ENCODE data around the gene ZNF487.
"Not testable (repeated sequence)": the region's sequence is repeated elsewhere in the genome, so short reads cannot be mapped to it uniquely, and the experiment has no call there.

Gene ZNF487

DNA sequence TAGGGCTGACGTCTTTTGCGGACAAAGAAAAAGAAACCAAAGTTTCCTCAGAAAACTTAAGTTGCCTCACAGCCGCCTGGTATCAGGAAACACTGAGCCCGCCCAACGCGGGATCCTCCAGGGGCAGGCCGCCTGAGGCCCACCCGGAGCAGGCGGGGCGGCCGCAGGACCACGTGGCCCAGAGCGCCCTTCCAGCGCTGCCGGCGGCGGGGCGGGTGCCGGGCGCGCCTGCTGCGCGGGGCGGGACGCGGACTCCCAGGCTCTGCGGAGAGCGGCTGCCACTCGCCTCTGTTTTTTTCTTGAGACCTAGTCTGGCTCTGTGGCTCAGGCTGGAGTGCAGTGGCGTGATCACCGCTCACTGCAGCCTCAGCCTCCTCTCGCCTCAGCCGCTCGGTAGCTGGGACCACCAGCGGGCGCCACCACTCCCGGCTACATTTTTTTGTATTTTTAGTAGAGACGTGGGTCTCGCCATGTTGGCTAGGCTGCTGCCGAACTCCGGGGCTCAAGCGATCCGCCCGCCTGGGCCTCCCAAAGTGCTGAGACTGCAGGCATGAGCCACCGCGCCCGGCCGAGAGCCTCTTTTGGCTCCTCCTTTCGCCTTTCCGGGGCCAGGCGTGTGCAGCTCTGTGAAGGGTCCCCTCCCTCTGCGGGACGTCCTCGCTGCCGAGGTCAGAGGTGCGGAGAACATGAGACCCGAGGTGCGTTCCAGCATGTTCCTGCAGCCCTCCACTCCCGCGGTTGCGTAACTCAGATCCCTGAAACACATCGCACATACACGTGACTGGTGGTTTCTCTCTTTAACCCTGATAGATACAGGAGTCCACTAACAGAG is 16.3 kb upstream of the ZNF487 start:
- Histone ChIP-seq H3K4me1 (ENCODE audit: insufficient read depth, low read length) (no peaks in the 10 kb centered on the region), H3K27ac (ENCODE audit: low read depth, low read length) (peak overlapping the region; percentile 71), H3K4me3 (ENCODE audit: low read length) (peak overlapping the region; percentile 53), H3K27me3 (ENCODE audit: insufficient read depth, low read length) (peaks cover 13% of the 10 kb centered on the region), H3K9ac (ENCODE audit: low read depth, low read length) (peak overlapping the region; percentile 77), H3K36me3 (ENCODE audit: insufficient read depth, low read length) (no peaks in the 10 kb centered on the region), H3K9me3 (ENCODE audit: insufficient read depth, low read depth, low read length) (no peaks in the 10 kb centered on the region)
- WGBS, result 4% methylated on average over 63 of the region's 63 CpGs

DNA sequence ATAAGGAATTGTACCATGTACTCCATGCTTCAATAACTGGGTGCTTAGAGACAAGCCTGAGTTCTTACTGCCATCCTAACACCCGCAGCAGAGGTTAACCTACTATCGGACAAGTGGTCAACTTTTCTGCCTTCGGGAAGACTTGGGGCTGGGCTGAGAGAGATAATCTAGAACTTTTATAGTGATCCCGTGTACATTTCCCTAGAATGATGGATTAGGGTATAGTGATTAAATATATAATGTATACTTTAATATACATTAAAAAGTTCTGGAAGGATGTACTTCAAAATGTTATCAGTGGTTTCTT is 15.8 kb upstream of the ZNF487 start:
- Histone ChIP-seq H3K9ac (ENCODE audit: low read depth, low read length) (peak overlapping the region; percentile 77; the same call in 1 of the 2 replicates), H3K9me3 (ENCODE audit: insufficient read depth, low read depth, low read length) (no peaks in the 10 kb centered on the region), H3K36me3 (ENCODE audit: insufficient read depth, low read length) (no peaks in the 10 kb centered on the region), H3K27me3 (ENCODE audit: insufficient read depth, low read length) (peaks cover 13% of the 10 kb centered on the region), H3K4me3 (ENCODE audit: low read length) (peak overlapping the region; percentile 53), H3K4me1 (ENCODE audit: insufficient read depth, low read length) (no peaks in the 10 kb centered on the region), H3K27ac (ENCODE audit: low read depth, low read length) (no peak overlapping the region)
- WGBS, result 93% methylated on average over 4 of the region's 4 CpGs

DNA sequence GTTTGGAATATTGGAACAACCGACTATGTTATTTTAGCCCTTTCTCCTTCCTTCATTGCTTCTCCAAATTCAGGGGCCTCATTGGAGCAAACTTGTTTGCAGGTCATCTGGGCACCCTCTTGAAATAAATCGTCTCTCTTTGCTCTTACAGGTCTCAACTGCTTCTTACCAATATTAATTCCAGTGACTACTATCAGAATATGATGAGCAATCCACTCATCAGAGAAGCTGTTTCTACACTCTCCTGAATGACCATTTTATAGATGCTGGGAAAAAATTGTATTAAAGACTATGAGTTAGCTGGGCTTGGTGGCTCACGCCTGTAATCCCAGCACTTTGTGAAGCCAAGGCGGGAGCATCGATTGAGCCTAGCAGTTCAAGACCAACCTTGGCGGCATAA is 15.4 kb upstream of the ZNF487 start:
- Histone ChIP-seq H3K4me3 (ENCODE audit: low read length) (no peak overlapping the region), H3K9ac (ENCODE audit: low read depth, low read length) (no peak overlapping the region), H3K27ac (ENCODE audit: low read depth, low read length) (no peak overlapping the region), H3K9me3 (ENCODE audit: insufficient read depth, low read depth, low read length) (no peaks in the 10 kb centered on the region), H3K4me1 (ENCODE audit: insufficient read depth, low read length) (no peaks in the 10 kb centered on the region), H3K36me3 (ENCODE audit: insufficient read depth, low read length) (no peaks in the 10 kb centered on the region), H3K27me3 (ENCODE audit: insufficient read depth, low read length) (peaks cover 13% of the 10 kb centered on the region)
- WGBS, result 95% methylated on average over 6 of the region's 6 CpGs

GRCh38 chr10:43421944-43422343 is 15.0 kb upstream of the ZNF487 start:
- H3K9me3 ChIP-seq (ENCODE audit: insufficient read depth, low read depth, low read length); H3K4me3 ChIP-seq (ENCODE audit: low read length); H3K27ac ChIP-seq (ENCODE audit: low read depth, low read length); H3K9ac ChIP-seq (ENCODE audit: low read depth, low read length); H3K36me3 ChIP-seq (ENCODE audit: insufficient read depth, low read length); H3K4me1 ChIP-seq (ENCODE audit: insufficient read depth, low read length): not testable (repeated sequence)
- 91% methylated on average over 3 of the region's 4 CpGs for WGBS
- H3K27me3 ChIP-seq (ENCODE audit: insufficient read depth, low read length), result peaks cover 13% of the 10 kb centered on the region

DNA sequence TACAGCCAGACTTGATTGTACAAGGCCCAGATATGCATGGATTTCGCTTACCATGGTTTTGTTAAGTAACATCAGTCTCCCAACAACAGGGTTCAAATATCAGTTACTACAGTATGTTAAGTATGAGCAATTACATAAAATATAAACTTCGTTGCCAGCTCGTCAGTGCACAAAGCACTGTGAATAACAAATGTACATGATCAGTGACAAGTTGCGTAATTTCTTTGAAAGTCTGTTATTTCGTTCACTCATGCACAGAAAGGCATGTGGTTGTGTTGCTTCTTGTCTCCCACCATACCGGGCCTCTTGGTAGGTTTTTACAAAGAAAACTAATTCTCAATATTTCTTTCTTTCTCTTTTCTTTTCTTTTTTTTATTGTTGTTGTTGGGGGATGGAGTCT is 12.5 kb upstream of the ZNF487 start:
- Histone ChIP-seq H3K36me3 (ENCODE audit: insufficient read depth, low read length) (no peaks in the 10 kb centered on the region), H3K9ac (ENCODE audit: low read depth, low read length) (no peak overlapping the region), H3K27ac (ENCODE audit: low read depth, low read length) (no peak overlapping the region), H3K4me1 (ENCODE audit: insufficient read depth, low read length) (no peaks in the 10 kb centered on the region), H3K27me3 (ENCODE audit: insufficient read depth, low read length) (peaks cover 13% of the 10 kb centered on the region), H3K9me3 (ENCODE audit: insufficient read depth, low read depth, low read length) (no peaks in the 10 kb centered on the region), H3K4me3 (ENCODE audit: low read length) (no peak overlapping the region)
- WGBS, result 94% methylated on average over 4 of the region's 6 CpGs

DNA sequence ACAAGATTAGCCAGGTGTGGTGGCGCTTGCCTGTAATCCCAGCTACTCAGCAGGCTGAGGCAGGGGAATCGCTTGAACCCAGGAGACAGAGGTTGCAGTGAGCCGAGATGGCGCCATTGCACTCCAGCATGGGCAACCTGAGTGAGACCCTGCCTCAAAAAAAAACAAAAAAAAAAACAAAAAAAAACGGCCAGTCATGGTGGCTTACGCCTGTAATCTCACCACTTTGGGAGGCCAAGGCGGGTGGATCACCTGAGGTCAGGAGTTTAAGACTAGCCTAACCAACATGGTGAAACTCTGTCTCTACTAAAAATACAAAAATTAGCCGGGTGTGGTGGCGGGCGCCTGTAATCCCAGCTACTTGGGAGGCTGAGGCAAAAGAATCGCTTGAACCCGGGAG is 10.4 kb upstream of the ZNF487 start:
- not testable (repeated sequence) for H3K4me1 ChIP-seq (ENCODE audit: insufficient read depth, low read length); H3K36me3 ChIP-seq (ENCODE audit: insufficient read depth, low read length); H3K4me3 ChIP-seq (ENCODE audit: low read length); H3K27ac ChIP-seq (ENCODE audit: low read depth, low read length); H3K9me3 ChIP-seq (ENCODE audit: insufficient read depth, low read depth, low read length); H3K27me3 ChIP-seq (ENCODE audit: insufficient read depth, low read length); H3K9ac ChIP-seq (ENCODE audit: low read depth, low read length)
- 97% methylated on average over 12 of the region's 12 CpGs for WGBS

DNA sequence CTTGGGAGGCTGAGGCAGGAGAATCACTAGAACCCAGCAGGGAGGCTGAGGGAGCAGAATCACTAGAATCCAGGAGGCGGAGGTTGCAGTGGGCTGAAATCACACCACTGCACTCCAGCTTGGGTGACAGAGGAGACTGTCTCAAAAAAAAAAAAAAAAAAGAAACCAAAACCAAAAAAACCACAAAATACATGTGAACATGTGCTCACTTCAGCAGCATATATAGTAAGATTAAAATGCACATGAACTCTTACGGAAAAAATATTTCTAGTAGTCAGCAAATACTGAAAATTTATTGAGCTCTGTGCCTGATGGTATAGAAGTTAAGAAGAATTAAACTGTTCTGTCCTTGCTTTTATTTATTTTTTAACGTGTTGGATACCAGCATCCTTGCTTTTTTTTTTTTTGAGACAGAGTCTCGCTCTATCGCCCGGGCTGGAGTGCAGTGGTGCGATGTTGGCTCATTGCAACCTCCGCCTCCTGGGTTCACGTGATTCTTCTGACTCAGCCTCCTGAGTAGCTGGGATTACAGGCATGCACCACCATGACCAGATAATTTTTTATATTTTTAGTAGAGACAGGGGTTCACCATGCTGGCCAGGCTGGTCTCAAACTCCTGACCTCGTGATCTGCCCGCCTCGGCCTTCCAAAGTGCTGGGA is 9.6 kb upstream of the ZNF487 start:
- H3K4me1 ChIP-seq (ENCODE audit: insufficient read depth, low read length), result no peaks in the 10 kb centered on the region
- no peaks in the 10 kb centered on the region for H3K9me3 ChIP-seq (ENCODE audit: insufficient read depth, low read depth, low read length)
- H3K27me3 ChIP-seq (ENCODE audit: insufficient read depth, low read length), result no peaks in the 10 kb centered on the region
- no peak overlapping the region for H3K27ac ChIP-seq (ENCODE audit: low read depth, low read length)
- 97% methylated on average over 12 of the region's 12 CpGs for WGBS
- no peak overlapping the region for H3K9ac ChIP-seq (ENCODE audit: low read depth, low read length)
- H3K36me3 ChIP-seq (ENCODE audit: insufficient read depth, low read length), result no peaks in the 10 kb centered on the region
- no peak overlapping the region for H3K4me3 ChIP-seq (ENCODE audit: low read length)

DNA sequence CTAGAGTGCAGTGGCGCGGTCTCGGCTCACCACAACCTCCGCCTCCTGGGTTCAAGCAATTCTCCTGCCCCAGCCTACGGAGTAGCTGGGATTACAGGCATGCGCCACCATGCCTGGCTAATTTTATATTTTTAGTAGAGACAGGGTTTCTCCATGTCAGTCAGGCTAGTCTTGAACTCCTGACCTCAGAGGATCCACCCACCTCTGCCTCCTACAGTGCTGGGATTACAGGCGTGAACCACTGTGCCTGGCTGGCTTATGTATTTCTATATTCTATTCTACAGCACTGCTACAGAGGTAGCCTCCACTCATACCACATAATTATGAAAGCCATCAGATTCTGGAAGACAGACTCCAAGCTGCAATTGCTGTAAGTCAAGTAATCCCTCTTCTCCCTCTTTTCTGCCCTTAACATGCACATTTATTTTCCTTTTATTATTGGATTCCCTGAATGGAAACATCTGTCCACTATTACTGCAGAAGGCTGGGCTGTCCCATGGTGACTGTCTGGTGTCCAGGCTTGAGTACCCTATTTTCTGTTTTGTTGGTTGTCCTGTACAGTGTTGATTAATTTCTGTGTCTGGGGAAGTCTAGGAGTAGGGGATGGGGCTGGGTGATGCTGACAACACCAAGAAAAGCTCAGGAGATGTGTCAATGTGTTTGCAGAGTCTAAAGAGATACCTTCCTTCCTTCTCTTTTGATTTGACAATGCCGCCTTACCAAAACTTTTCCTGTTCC is 5.8 kb upstream of the ZNF487 start:
- Histone ChIP-seq H3K27me3 (ENCODE audit: insufficient read depth, low read length) (no peaks in the 10 kb centered on the region), H3K27ac (ENCODE audit: low read depth, low read length) (no peak overlapping the region), H3K4me3 (ENCODE audit: low read length) (no peak overlapping the region), H3K9me3 (ENCODE audit: insufficient read depth, low read depth, low read length) (no peaks in the 10 kb centered on the region), H3K36me3 (ENCODE audit: insufficient read depth, low read length) (no peaks in the 10 kb centered on the region), H3K4me1 (ENCODE audit: insufficient read depth, low read length) (no peaks in the 10 kb centered on the region), H3K9ac (ENCODE audit: low read depth, low read length) (no peak overlapping the region)
- WGBS, result 91% methylated on average over 7 of the region's 8 CpGs

DNA sequence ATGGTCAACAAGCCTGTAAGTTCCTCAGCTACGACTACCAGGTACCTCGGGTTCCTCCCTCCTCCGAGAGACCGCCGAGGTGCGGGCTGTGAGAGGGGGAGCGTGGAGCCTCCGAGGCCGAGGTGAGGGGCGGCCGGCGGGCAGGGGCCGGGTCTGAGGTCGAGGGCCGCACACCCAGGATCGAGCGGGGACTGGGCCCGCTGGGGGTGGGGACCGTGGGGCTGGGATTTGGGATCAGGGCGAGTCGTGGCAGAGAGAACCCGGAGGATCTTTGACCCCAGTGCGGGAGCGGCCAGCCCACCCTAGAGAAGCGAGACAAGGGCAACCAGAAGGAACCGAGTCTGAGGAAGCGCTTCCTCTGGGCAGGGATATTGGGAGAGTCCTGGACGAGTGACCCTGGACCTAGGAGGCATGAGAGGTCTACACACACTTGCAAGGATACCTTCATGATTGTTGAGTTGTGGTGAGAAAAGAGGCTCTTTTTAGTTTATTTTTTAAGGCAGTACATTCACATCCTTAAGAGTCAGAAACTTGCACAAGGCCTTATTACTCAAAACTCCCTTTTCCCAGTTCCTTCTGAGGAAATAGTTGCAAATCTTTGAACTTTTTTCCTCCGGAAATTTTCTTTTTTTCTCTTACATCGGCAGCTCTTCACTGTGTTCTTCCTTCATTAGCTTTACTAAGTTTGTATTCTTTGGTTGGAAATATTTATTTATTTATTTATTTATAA is 395 bp downstream of the ZNF487 start:
- H3K4me1 ChIP-seq (ENCODE audit: insufficient read depth, low read length), result no peaks in the 10 kb centered on the region
- 10% methylated on average over 30 of the region's 30 CpGs for WGBS
- peak overlapping the region; percentile 97 for H3K27ac ChIP-seq (ENCODE audit: low read depth, low read length)
- H3K27me3 ChIP-seq (ENCODE audit: insufficient read depth, low read length), result no peaks in the 10 kb centered on the region
- H3K9me3 ChIP-seq (ENCODE audit: insufficient read depth, low read depth, low read length), result no peaks in the 10 kb centered on the region
- peak overlapping the region; percentile 94 for H3K9ac ChIP-seq (ENCODE audit: low read depth, low read length)
- peak overlapping the region; percentile 91 for H3K4me3 ChIP-seq (ENCODE audit: low read length)
- no peaks in the 10 kb centered on the region for H3K36me3 ChIP-seq (ENCODE audit: insufficient read depth, low read length)

DNA sequence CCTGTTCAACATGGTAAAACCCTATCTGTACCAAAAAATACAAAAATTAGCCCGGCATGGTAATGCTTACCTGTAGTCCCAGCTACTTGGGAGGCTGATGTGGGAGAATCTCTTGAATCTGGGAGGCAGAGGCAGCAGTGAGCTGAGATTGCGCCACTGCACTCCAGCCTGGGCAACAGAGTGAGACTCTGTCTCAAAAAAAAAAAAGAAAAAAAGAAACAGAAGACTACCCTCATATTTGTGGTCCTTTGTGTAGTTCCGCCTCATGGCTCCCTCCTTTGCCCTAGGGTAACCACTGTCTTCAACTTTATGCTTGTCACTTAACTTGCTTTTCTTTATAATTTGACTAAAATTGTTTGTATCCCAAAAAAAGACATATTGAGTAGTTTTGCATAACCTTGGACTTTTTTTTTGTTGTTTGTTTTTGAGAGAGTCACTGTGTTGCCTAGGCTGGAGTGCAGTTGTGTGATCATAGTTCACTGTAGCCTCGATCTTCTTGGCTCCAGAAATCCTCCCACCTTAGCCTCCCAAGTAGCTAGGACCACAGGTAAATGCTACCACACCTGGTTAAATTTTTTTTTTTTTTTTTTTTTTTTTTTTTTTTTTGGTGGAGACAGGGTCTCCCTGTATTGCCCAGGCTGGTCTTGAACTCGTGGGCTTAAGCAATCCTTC is 3.7 kb downstream of the ZNF487 start:
- Histone ChIP-seq H3K27ac (ENCODE audit: low read depth, low read length) (no peak overlapping the region), H3K36me3 (ENCODE audit: insufficient read depth, low read length) (no peaks in the 10 kb centered on the region), H3K9ac (ENCODE audit: low read depth, low read length) (no peak overlapping the region), H3K4me1 (ENCODE audit: insufficient read depth, low read length) (no peaks in the 10 kb centered on the region), H3K4me3 (ENCODE audit: low read length) (no peak overlapping the region), H3K27me3 (ENCODE audit: insufficient read depth, low read length) (no peaks in the 10 kb centered on the region), H3K9me3 (ENCODE audit: insufficient read depth, low read depth, low read length) (peaks cover 5% of the 10 kb centered on the region; the same call in 1 of the 2 replicates)
- WGBS, result 93% methylated on average over 4 of the region's 5 CpGs
